Measurements from ENCODE around the gene ANKRD39. TPM values are rescaled to one million over a fixed set of nuclear protein-coding genes. Genes with fewer than 3 reads are reported as not detected.

Gene ANKRD39
- total RNA-seq, 1 donor, result 6.1 TPM

DNA sequence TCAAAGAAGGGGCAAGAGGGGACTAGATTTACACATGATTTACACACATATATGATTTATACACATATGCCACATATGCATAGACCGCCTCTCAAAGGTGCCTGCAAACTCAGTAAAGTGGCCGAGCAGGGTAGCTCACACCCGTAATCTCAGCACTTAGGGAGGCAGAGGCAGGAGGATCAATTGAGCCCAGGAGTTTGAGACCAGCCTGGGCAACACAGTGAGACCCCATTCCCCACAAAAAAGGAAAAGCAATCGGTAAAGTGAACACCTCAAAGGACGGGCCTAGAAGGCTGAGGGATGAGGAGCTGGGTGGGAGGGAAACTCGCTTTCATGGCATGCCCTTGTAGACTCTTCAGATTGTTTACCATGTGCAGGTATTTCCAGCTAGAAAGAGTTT lies 5.1 kb downstream of the ANKRD39 start:
- H3K4me3 ChIP-seq (ENCODE audit: low read depth, low read length), result no peak overlapping the region
- TF ChIP-seq, protein P1, sequence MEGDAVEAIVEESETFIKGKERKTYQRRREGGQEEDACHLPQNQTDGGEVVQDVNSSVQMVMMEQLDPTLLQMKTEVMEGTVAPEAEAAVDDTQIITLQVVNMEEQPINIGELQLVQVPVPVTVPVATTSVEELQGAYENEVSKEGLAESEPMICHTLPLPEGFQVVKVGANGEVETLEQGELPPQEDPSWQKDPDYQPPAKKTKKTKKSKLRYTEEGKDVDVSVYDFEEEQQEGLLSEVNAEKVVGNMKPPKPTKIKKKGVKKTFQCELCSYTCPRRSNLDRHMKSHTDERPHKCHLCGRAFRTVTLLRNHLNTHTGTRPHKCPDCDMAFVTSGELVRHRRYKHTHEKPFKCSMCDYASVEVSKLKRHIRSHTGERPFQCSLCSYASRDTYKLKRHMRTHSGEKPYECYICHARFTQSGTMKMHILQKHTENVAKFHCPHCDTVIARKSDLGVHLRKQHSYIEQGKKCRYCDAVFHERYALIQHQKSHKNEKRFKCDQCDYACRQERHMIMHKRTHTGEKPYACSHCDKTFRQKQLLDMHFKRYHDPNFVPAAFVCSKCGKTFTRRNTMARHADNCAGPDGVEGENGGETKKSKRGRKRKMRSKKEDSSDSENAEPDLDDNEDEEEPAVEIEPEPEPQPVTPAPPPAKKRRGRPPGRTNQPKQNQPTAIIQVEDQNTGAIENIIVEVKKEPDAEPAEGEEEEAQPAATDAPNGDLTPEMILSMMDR (IDR thresholded peaks at IDR 0.05; ENCODE audit: insufficient read depth, low read length), result no peak
- no peak for DNase-seq (ENCODE audit: low read depth)

DNA sequence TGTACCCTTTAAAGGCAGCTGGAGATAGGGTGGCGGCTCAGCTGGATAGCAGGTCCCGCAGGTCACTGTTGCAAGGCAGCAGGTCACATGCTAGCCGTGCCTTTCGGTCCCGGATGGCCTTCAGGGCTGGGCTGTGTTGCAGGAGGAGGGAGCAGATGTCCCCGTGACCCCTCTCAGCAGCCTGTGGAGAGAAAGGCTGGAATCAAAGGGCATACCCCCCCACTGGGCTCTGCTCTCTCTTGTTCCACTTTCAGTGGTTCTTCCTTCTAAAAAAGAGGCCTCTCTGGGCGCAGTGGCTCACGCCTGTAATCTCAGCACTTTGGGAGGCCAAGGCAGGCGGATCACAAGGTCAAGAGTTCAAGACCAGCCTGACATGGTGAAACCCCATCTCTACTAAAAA lies 9.6 kb downstream of the ANKRD39 start:
- H3K4me3 ChIP-seq (ENCODE audit: low read depth, low read length), result no peak overlapping the region
- DNase-seq (ENCODE audit: low read depth), result no peak
- TF ChIP-seq, protein P1 (IDR thresholded peaks at IDR 0.05; ENCODE audit: insufficient read depth, low read length), result no peak

DNA sequence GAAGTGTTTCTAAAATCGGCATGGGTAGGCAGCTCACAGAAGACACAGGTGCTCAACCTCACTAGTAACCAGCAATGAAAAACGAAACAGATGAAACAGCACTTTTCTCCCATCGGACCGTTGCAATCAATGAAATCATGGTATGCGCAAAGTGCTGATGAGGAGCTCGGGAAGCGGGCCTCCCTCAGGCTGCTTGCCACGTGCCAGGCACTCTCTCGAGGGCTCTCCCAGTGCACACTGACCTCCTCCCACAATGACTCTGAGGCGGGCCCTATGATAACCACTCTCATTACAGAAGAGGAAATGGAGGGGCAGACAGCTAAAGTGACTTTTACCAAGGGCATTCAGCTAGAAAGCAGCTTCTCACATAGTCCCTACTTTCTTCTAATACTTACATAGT lies 10.2 kb downstream of the ANKRD39 start:
- no peak for DNase-seq (ENCODE audit: low read depth)
- TF ChIP-seq, protein P1 (IDR thresholded peaks at IDR 0.05; ENCODE audit: insufficient read depth, low read length), result no peak
- no peak overlapping the region for H3K4me3 ChIP-seq (ENCODE audit: low read depth, low read length)

DNA sequence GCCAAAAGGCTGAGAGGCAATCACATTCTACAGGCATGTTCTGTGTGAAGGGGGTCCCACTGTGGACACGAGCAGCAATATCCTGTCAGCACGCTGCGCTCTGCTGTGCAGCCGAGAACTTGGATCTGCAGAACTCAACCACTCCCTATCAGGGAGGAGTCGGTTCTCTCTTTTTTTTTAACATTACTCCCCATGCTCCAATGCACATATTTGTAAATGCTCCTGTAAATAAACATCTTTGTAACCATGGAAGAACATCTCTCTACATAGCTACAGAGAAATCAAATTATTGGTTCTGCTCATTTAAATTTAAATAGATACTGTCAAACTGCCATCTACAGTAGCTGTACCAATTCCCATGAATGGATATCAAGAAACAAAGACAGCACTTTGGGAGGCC lies 11.0 kb downstream of the ANKRD39 start:
- no peak overlapping the region for H3K4me3 ChIP-seq (ENCODE audit: low read depth, low read length)
- no peak for DNase-seq (ENCODE audit: low read depth)
- TF ChIP-seq, protein P1 (IDR thresholded peaks at IDR 0.05; ENCODE audit: insufficient read depth, low read length), result no peak

DNA sequence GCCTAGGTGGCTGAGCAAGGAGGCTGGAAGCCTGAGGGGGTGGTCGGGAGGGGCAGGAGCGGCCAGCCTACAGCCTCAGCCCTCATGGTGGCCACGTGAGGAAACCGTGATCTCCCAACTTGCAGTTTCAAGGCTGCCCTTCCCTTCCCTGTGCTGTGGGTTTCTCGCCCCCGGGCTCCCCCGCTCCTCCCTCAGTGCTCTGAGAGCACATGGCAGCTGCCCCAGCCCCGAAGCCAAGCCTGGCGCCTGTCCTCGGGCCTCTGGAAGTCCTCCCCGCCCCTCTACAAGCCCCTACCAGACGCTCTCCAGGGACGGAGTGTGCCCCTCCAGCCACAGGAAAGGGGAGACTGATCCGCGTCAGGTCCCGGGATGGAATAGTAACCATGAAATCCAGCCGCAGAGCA lies 13.4 kb downstream of the ANKRD39 start:
- no peak for DNase-seq (ENCODE audit: low read depth)
- TF ChIP-seq, protein P1 (IDR thresholded peaks at IDR 0.05; ENCODE audit: insufficient read depth, low read length), result no peak
- H3K4me3 ChIP-seq (ENCODE audit: low read depth, low read length), result no peak overlapping the region

DNA sequence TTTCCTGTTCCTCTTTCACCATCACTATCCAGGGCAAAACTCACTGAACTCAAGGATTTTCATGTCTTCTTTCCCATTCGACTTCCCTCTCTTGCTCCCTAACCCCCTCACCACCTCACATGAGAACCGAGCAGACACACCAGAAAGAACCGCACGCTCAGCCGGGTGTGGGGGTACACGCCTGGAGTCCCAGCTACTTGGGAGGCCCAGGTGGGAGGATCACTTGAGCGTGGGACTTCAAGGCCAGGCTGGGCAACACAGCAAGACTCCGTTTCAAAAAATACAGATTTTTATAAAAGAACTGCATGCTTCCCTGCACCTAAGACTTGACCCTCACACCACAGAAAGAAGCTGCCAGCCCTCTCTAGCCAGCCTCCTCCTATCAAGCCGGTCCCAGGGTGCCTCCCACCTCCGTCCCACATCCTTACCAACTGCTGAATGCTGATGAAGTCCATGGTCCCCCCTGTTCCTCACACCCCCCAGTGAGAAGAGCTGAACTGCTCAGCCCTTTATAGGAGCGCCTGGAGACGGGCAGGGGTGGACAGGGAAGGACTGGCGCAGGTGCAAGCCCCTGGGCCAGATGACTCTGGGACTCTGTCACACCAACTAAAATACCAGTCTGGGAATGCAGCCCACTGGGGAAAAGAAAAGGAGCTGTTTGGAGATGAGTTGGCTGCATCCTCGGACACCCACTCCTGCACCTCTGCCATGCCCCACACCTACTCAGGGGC lies 14.1 kb downstream of the ANKRD39 start, which contains the start of gene ANKRD23:
TSS of gene ANKRD23 (minus strand) at position 484 of the 731 bp plus-strand sequence. CDS start at position 455, 29 bp downstream.
- TF ChIP-seq, protein P1 (IDR thresholded peaks at IDR 0.05; ENCODE audit: insufficient read depth, low read length), result no peak
- DNase-seq (ENCODE audit: low read depth), result no peak
- no peak within 1 kb of the TSS for H3K4me3 ChIP-seq (ENCODE audit: low read depth, low read length)

DNA sequence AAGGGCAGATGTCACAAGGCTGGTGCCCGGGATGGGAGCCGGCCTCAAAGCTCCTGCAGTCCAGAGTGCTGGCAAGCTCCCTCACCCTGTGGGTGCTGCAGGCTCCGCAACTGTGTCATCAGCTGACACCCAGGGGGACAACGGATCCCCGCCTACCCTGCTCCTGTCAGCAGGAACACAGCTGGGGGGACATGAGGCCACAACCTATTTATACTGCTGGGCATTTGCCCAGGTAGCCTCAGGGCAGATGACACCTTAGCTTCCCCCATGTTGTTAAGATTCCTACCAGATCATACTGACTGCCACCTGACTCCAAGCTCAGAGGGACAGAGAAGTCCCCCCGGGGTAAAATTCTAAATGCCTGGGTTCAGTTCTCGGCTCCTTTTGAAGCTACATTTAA lies 15.2 kb downstream of the ANKRD39 start:
- TF ChIP-seq, protein P1 (IDR thresholded peaks at IDR 0.05; ENCODE audit: insufficient read depth, low read length), result no peak
- no peak for DNase-seq (ENCODE audit: low read depth)
- H3K4me3 ChIP-seq (ENCODE audit: low read depth, low read length), result no peak overlapping the region

Data from fibroblast of the aortic adventitia (primary cell).